SK-N-SH (cell line): Measurements from ENCODE around the gene PRAMEF1. TPM values are rescaled to one million over a fixed set of nuclear protein-coding genes. Genes with fewer than 3 reads are reported as not detected.

Experiments
- CTCF ChIA-PET: fragments of 300-600, 350-600 bp; formaldehyde crosslinking; extraction: SDS; loops from one replicate; lab custom pipeline; 2021; lab: Yijun Ruan, JAX
- POLR2A ChIA-PET: fragments of 350-600 bp; sonication (Branson Sonifier 250); formaldehyde crosslinking; extraction: SDS; loops from one replicate; lab custom pipeline; 2020; ENCODE audit warnings: antibody characterized with exemption, inconsistent platforms; lab: Yijun Ruan, JAX
- DNase-seq: peaks from one replicate; pipeline ENCODE4 v3.0.0; 2012
- H2AFZ ChIP-seq: fragments of 200-600 bp; sonication (generic); 2 replicates; pipeline ENCODE4 v1.8.1; 2016; ENCODE audit warnings: antibody characterized with exemption, mild to moderate bottlenecking, low read depth
- H3F3A ChIP-seq: fragments of 200-600 bp; sonication (generic); replicated peaks from 2 replicates; pipeline ENCODE3; 2016; ENCODE audit warnings: antibody characterized with exemption, mild to moderate bottlenecking; ENCODE audit not compliant: insufficient read depth
- H3K27ac ChIP-seq, 2 experiments: fragments of 200-500 bp in 1 of 2; fragments of 200-600 bp in 1 of 2; sonication (Bioruptor generic) in 1 of 2; sonication (generic), shearing (Covaris generic) in 1 of 2; 2 replicates each; pipeline versions ENCODE4 v1.5.1 to v1.6.1; 2014 to 2016; ENCODE audit warnings: low read depth in 2 of 2, inconsistent platforms in 1 of 2, low read length in 1 of 2, mild to moderate bottlenecking in 1 of 2, mixed read lengths in 1 of 2
- H3K27me3 ChIP-seq: fragments of 200-600 bp; sonication (generic), shearing (Covaris generic); 2 replicates; pipeline ENCODE4 v1.6.1; 2016; ENCODE audit warnings: mixed run types; ENCODE audit not compliant: insufficient read depth
- H3K36me3 ChIP-seq, 2 experiments: fragments of 200-500 bp in 1 of 2; fragments of 200-600 bp in 1 of 2; sonication (Bioruptor generic) in 1 of 2; sonication (generic) in 1 of 2; replicated peaks in 1 of 2; 2 replicates each; pipeline versions ENCODE3 to v1.5.1; 2014 to 2016; ENCODE audit warnings: low read length in 1 of 2, mild to moderate bottlenecking in 1 of 2; ENCODE audit not compliant: insufficient read depth in 2 of 2, control insufficient read depth in 1 of 2
- H3K4me1 ChIP-seq, 2 experiments: fragments of 200-500 bp in 1 of 2; fragments of 200-600 bp in 1 of 2; sonication (Bioruptor generic) in 1 of 2; sonication (generic), shearing (Covaris generic) in 1 of 2; 2 replicates each; pipeline versions ENCODE4 v1.5.1 to v1.6.1; 2014 to 2016; ENCODE audit warnings: low read depth in 1 of 2, low read length in 1 of 2, mixed run types in 1 of 2; ENCODE audit not compliant: insufficient read depth in 2 of 2, control insufficient read depth in 1 of 2
- H3K4me2 ChIP-seq: fragments of 200-600 bp; sonication (generic), shearing (Covaris generic); 2 replicates; pipeline ENCODE4 v1.6.1; 2017; ENCODE audit warnings: mixed run types
- H3K4me3 ChIP-seq, 2 experiments: fragments of 200-500 bp in 1 of 2; fragments of 200-600 bp in 1 of 2; sonication (Bioruptor generic) in 1 of 2; sonication (generic), shearing (Covaris generic) in 1 of 2; 2 replicates each; pipeline versions ENCODE4 v1.5.1 to v1.8.1; 2014 to 2016; ENCODE audit warnings: low read depth in 2 of 2, inconsistent platforms in 1 of 2, low read length in 1 of 2, mild to moderate bottlenecking in 1 of 2, mixed read lengths in 1 of 2, moderate library complexity in 1 of 2
- H3K79me2 ChIP-seq: fragments of 200-600 bp; sonication (generic); 2 replicates; pipeline ENCODE4 v1.8.1; 2017; ENCODE audit warnings: mild to moderate bottlenecking; ENCODE audit not compliant: insufficient read depth
- H3K9ac ChIP-seq: fragments of 200-600 bp; sonication (generic); 2 replicates; pipeline ENCODE4 v1.6.1; 2017; ENCODE audit warnings: mixed run types
- H3K9me2 ChIP-seq: fragments of 200-600 bp; sonication (generic); 2 replicates; pipeline ENCODE4 v1.6.1; 2017; ENCODE audit warnings: mixed run types
- H3K9me3 ChIP-seq: fragments of 200-600 bp; sonication (generic); 2 replicates; pipeline ENCODE4 v1.6.1; 2017; ENCODE audit warnings: mixed run types, mild to moderate bottlenecking, moderate library complexity
- H4K20me1 ChIP-seq: fragments of 200-600 bp; sonication (generic); 2 replicates; pipeline ENCODE4 v1.6.1; 2017; ENCODE audit warnings: mild to moderate bottlenecking, mixed run types; ENCODE audit not compliant: insufficient read depth
- ELF1 ChIP-seq: IDR thresholded peaks from 2 replicates; pipeline ENCODE4 v1.4.0; 2012
- FOSL2 ChIP-seq: IDR thresholded peaks from 2 replicates; pipeline ENCODE4 v1.4.0; 2012; ENCODE audit warnings: low read depth, mild to moderate bottlenecking, moderate library complexity, borderline replicate concordance
- GATA2 ChIP-seq: sonication (generic); formaldehyde crosslinking; IDR thresholded peaks from 2 replicates; pipeline ENCODE4 v1.5.0; 2020; ENCODE audit warnings: mild to moderate bottlenecking, missing genetic modification reagents
- MEF2A ChIP-seq: IDR thresholded peaks from 2 replicates; pipeline ENCODE4 v1.4.0; 2012; ENCODE audit warnings: low read depth, borderline replicate concordance
- POLR2AphosphoS5 ChIP-seq: IDR thresholded peaks from 2 replicates; pipeline ENCODE4 v1.6.1; 2012; ENCODE audit warnings: low read depth, low read length
- RAD21 ChIP-seq: IDR thresholded peaks from 2 replicates; pipeline ENCODE4 v1.6.1; 2012; ENCODE audit warnings: mild to moderate bottlenecking, low read length
- RCOR1 ChIP-seq: fragments of 150-350 bp; IDR thresholded peaks from 2 replicates; pipeline ENCODE4 v1.6.1; 2017; ENCODE audit warnings: antibody characterized with exemption, low read length
- RXRA ChIP-seq: IDR thresholded peaks from 2 replicates; pipeline ENCODE4 v1.4.0; 2012; ENCODE audit warnings: low read depth, mild to moderate bottlenecking, borderline replicate concordance
- SMC3 ChIP-seq: IDR thresholded peaks from 2 replicates; pipeline ENCODE4 v1.6.1; 2012; ENCODE audit warnings: low read depth, low read length, improper control_type of control experiment
- TCF12 ChIP-seq: IDR thresholded peaks from 2 replicates; pipeline ENCODE4 v1.4.0; 2012
- YY1 ChIP-seq: IDR thresholded peaks from 2 replicates; pipeline ENCODE4 v1.4.0; 2012; ENCODE audit warnings: low read depth, mild to moderate bottlenecking
- WGBS: methylation state at CpG from one replicate; pipeline ENCODE4 v1.1.6; 2017; ENCODE audit warnings: low lambda C conversion rate; 5-methylcytosine and 5-hydroxymethylcytosine counted together
- polyA plus RNA-seq, 3 experiments: library from polyadenylated mRNA; depleted of rRNA; stranded (reverse); fragments of >200 nt; gene quantifications; 2 replicates each; pipeline ENCODE4 v1.2.3, GENCODE V29; 2012
- TF ChIP-seq, protein P1 (sequence below): fragments of 150-350 bp; IDR thresholded peaks from 2 replicates; pipeline ENCODE4 v1.6.1; 2017; ENCODE audit warnings: antibody characterized with exemption, low read length, low read depth, borderline replicate concordance
- TF ChIP-seq, protein P2 (sequence below): IDR thresholded peaks from 2 replicates; pipeline ENCODE4 v1.4.0; 2012; ENCODE audit warnings: low read depth, borderline replicate concordance
- TF ChIP-seq, protein P3 (sequence below): IDR thresholded peaks from 2 replicates; pipeline ENCODE4 v1.4.0; 2012; ENCODE audit warnings: low read depth
- TF ChIP-seq, protein P4 (sequence below): fragments of 150-350 bp; IDR thresholded peaks from 2 replicates; pipeline ENCODE4 v1.6.1; 2016; ENCODE audit warnings: mild to moderate bottlenecking, low read depth, low read length

Gene PRAMEF1
- polyA plus RNA-seq, 1 of the 3 experiments (the other 2 are of a cell fraction): not detected

DNA sequence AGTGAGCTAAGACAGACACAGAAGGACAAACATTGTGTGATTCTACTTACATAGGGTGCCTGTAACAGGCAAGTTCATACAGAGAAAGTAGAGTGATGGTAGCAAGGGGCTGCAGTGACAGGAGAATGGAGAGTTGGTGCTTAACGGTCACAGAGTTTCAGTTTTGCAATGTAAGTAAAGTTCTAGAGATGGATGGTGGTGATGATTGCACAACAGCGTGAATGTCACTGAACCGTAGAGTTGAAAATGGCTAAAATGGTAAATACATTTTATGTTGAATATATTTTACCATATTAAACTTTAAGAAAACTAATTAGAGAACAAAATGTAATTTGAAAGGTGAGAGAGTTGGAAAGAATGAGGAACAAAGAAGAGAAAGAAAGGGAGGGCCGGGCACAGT lies 36.5 kb upstream of the PRAMEF1 start (continued):
- TF ChIP-seq TCF12: no peak
- TF ChIP-seq, all 33 proteins: peak for 0

DNA sequence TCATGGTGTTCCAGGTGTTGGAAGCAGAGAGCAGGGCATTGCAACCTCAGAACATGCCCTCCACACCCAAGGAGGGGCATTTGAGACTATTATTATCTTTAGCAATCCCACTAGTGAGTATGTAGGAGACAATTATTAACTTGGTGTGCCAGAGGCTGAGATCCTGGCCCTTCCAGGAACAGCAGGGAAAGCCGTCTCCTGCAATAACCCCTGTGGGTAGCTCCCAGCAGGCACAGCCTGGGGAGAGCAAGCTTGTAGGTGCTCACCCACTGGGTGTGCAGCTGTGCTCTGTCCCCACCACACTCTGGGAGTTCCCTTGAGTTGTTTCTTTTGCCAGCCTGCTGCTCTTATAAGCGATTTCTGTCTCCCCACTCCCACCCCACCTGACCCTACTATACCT lies 34.9 kb upstream of the PRAMEF1 start:
- no peaks in the 10 kb centered on the region for H3K36me3 ChIP-seq
- no peak overlapping the region for H3K27ac ChIP-seq
- no peaks in the 10 kb centered on the region for H3K4me1 ChIP-seq
- H3K9me3 ChIP-seq: no peaks in the 10 kb centered on the region
- ChIA-PET POLR2A (no interaction called here), CTCF (interaction anchor here (0.8 kb wide), 1 partner anchor 97 kb away, joined by 3 read pairs; no protein-coding TSS in a partner anchor)
- no peak overlapping the region for H2AFZ ChIP-seq
- no peak overlapping the region for H3K4me2 ChIP-seq
- 0% methylated on average over 1 of the region's 2 CpGs for WGBS
- DNase-seq: no peak
- TF ChIP-seq GATA2 (CRISPR knock-in tag) (no peak), YY1 (no peak), SMC3 (no peak), RAD21 (no peak), TCF12 (no peak), FOSL2 (no peak), MEF2A (no peak), RCOR1 (no peak), RXRA (no peak), ELF1 (no peak), POLR2AphosphoS5 (no peak)
- TF ChIP-seq, protein P1, sequence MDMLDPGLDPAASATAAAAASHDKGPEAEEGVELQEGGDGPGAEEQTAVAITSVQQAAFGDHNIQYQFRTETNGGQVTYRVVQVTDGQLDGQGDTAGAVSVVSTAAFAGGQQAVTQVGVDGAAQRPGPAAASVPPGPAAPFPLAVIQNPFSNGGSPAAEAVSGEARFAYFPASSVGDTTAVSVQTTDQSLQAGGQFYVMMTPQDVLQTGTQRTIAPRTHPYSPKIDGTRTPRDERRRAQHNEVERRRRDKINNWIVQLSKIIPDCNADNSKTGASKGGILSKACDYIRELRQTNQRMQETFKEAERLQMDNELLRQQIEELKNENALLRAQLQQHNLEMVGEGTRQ: no peak
- TF ChIP-seq, protein P2, sequence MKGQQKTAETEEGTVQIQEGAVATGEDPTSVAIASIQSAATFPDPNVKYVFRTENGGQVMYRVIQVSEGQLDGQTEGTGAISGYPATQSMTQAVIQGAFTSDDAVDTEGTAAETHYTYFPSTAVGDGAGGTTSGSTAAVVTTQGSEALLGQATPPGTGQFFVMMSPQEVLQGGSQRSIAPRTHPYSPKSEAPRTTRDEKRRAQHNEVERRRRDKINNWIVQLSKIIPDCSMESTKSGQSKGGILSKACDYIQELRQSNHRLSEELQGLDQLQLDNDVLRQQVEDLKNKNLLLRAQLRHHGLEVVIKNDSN: no peak
- TF ChIP-seq, protein P3, sequence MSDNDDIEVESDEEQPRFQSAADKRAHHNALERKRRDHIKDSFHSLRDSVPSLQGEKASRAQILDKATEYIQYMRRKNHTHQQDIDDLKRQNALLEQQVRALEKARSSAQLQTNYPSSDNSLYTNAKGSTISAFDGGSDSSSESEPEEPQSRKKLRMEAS: no peak
- TF ChIP-seq, protein P4, sequence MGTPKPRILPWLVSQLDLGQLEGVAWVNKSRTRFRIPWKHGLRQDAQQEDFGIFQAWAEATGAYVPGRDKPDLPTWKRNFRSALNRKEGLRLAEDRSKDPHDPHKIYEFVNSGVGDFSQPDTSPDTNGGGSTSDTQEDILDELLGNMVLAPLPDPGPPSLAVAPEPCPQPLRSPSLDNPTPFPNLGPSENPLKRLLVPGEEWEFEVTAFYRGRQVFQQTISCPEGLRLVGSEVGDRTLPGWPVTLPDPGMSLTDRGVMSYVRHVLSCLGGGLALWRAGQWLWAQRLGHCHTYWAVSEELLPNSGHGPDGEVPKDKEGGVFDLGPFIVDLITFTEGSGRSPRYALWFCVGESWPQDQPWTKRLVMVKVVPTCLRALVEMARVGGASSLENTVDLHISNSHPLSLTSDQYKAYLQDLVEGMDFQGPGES: no peak
- H3K27me3 ChIP-seq: no peaks in the 10 kb centered on the region
- no peaks in the 10 kb centered on the region for H3F3A ChIP-seq
- no peak overlapping the region for H3K9ac ChIP-seq
- no peaks in the 10 kb centered on the region for H3K9me2 ChIP-seq
- H3K79me2 ChIP-seq: no peaks in the 10 kb centered on the region
- no peaks in the 10 kb centered on the region for H4K20me1 ChIP-seq
- no peak overlapping the region for H3K4me3 ChIP-seq
